Esophagus muscularis mucosa (tissue), 4 donors: ENCODE results near the gene FMN1. TPM values are rescaled to one million over a fixed set of nuclear protein-coding genes. Genes with fewer than 3 reads are reported as not detected.

Source experiments
- DNase-seq: peaks from one replicate; pipeline ENCODE4 v3.0.0-alpha.2; 2017; ENCODE audit errors: extremely low spot score
- H3K27ac ChIP-seq, 4 donors: fragments of 200-600 bp; sonication (generic); replicated peaks in 1 of 4; 1 replicate in 3 of 4; 2 replicates in 1 of 4; pipeline ENCODE4 v1.5.1; 2016 to 2019; ENCODE audit warnings: mild to moderate bottlenecking in 1 of 4
- H3K27me3 ChIP-seq, 4 donors: fragments of 200-600 bp; sonication (generic); one replicate each; pipeline versions ENCODE4 v1.5.1 to v1.6.0; 2016 to 2019
- H3K36me3 ChIP-seq, 4 donors: fragments of 200-600 bp; sonication (generic); one replicate each; pipeline ENCODE4 v1.5.1; 2016 to 2019
- H3K4me1 ChIP-seq, 4 donors: fragments of 200-600 bp; sonication (generic); one replicate each; pipeline ENCODE4 v1.5.1; 2016 to 2019
- H3K4me3 ChIP-seq, 4 donors: fragments of 200-600 bp; sonication (generic); 1 replicate in 2 of 4; 2 replicates in 2 of 4; pipeline ENCODE4 v1.5.1; 2016 to 2019; ENCODE audit warnings: mild to moderate bottlenecking in 4 of 4, moderate library complexity in 1 of 4
- H3K9me3 ChIP-seq, 4 donors: fragments of 200-600 bp; sonication (generic); 1 replicate in 3 of 4; 2 replicates in 1 of 4; pipeline ENCODE4 v1.5.1; 2016 to 2019
- CTCF ChIP-seq, 3 experiments: fragments of 200-600 bp in 2 of 3; fragments of 450-650 bp in 1 of 3; sonication (generic) in 2 of 3; IDR thresholded peaks; one replicate each; pipeline ENCODE4 v1.5.1; 2017 to 2019; ENCODE audit warnings: antibody characterized with exemption in 3 of 3, mild to moderate bottlenecking in 2 of 3, moderate library complexity in 1 of 3
- EP300 ChIP-seq: sonication (generic); formaldehyde crosslinking; IDR thresholded peaks from one replicate; pipeline ENCODE4 v1.6.1; 2017; ENCODE audit warnings: antibody characterized with exemption
- POLR2A ChIP-seq: fragments of 450-650 bp; IDR thresholded peaks from one replicate; pipeline ENCODE4 v1.6.1; 2017; ENCODE audit warnings: antibody characterized with exemption, moderate library complexity, mild to moderate bottlenecking, low read depth
- POLR2AphosphoS5 ChIP-seq, 2 donors: sonication (generic); formaldehyde crosslinking; IDR thresholded peaks; one replicate each; pipeline ENCODE4 v1.6.1; 2017; ENCODE audit warnings: antibody characterized with exemption in 2 of 2
- WGBS: methylation state at CpG from one replicate; pipeline ENCODE4 v1.1.5; 2018; 5-methylcytosine and 5-hydroxymethylcytosine counted together
- intact Hi-C: fragments of 100-400 bp; cut with DNase I; formaldehyde crosslinking; loops from one replicate; pipeline ENCODE4 v1.15.1; 2023
- total RNA-seq, 4 donors: library from RNA; depleted of rRNA; stranded (reverse); fragments of >200 nt; gene quantifications; one replicate each; pipeline versions ENCODE4 v1.1.0 to v1.2.1, GENCODE V29; 2016

FMN1 gene
- total RNA-seq, 4 donors from 2014 or later, result 4.8 to 12.5 (median 8.6) TPM

- intact Hi-C loops, result no loop called here
- Histone ChIP-seq H3K27me3 (no peaks in the 10 kb centered on the region), H3K27ac (no peak overlapping the region), H3K9me3 (no peaks in the 10 kb centered on the region), H3K4me1 (no peaks in the 10 kb centered on the region), H3K36me3 (no peaks in the 10 kb centered on the region), H3K4me3 (no peak overlapping the region)
- no peak for TF ChIP-seq POLR2A
- TF ChIP-seq EP300, result no peak
- TF ChIP-seq CTCF (IDR thresholded peaks at IDR 0.05), result peak in 1 of 3 experiments; percentile 35
- no peak for TF ChIP-seq POLR2AphosphoS5 (IDR thresholded peaks at IDR 0.05)
- 94% methylated on average over 3 of the region's 3 CpGs for WGBS
- peak; percentile 8 for DNase-seq
These were observed 21.7 kb upstream of the FMN1 start for GRCh38 chr15:33215941-33216872.

GRCh38 chr15:33211176-33211808 lies 16.8 kb upstream of the FMN1 start:
- 59% methylated on average over 3 of the region's 3 CpGs for WGBS
- intact Hi-C loops, result no loop called here

GRCh38 chr15:33209575-33210481 lies 15.3 kb upstream of the FMN1 start:
- intact Hi-C loops, result no loop called here
- no peak for TF ChIP-seq CTCF (IDR thresholded peaks at IDR 0.05)
- TF ChIP-seq POLR2AphosphoS5 (IDR thresholded peaks at IDR 0.05), result no peak
- TF ChIP-seq EP300, result no peak
- no peak for TF ChIP-seq POLR2A
- no peak for DNase-seq
- H3K27me3 ChIP-seq, result no peaks in the 10 kb centered on the region
- no peaks in the 10 kb centered on the region for H3K4me1 ChIP-seq
- no peaks in the 10 kb centered on the region for H3K36me3 ChIP-seq
- H3K4me3 ChIP-seq, result no peak overlapping the region
- no peaks in the 10 kb centered on the region for H3K9me3 ChIP-seq
- no peak overlapping the region for H3K27ac ChIP-seq
- WGBS, result 69% methylated on average over 2 of the region's 2 CpGs

More at GRCh38 chr15:33211176-33211808, 16.8 kb upstream of the FMN1 start:
- H3K9me3 ChIP-seq, result no peaks in the 10 kb centered on the region
- no peaks in the 10 kb centered on the region for H3K36me3 ChIP-seq
- no peak overlapping the region for H3K4me3 ChIP-seq
- DNase-seq, result no peak
- H3K27ac ChIP-seq, result no peak overlapping the region
- TF ChIP-seq EP300 (no peak), POLR2AphosphoS5 (IDR thresholded peaks at IDR 0.05) (no peak), CTCF (IDR thresholded peaks at IDR 0.05) (no peak), POLR2A (no peak)
- no peaks in the 10 kb centered on the region for H3K4me1 ChIP-seq
- no peaks in the 10 kb centered on the region for H3K27me3 ChIP-seq

GRCh38 chr15:33207646-33208045 lies 13.1 kb upstream of the FMN1 start:
- H3K27me3 ChIP-seq, result no peaks in the 10 kb centered on the region
- WGBS, result 82% methylated on average over 4 of the region's 4 CpGs
- intact Hi-C loops, result no loop called here
- H3K4me1 ChIP-seq, result no peaks in the 10 kb centered on the region
- no peaks in the 10 kb centered on the region for H3K9me3 ChIP-seq
- no peak overlapping the region for H3K27ac ChIP-seq
- DNase-seq, result no peak
- TF ChIP-seq POLR2A (no peak), EP300 (no peak), CTCF (IDR thresholded peaks at IDR 0.05) (no peak), POLR2AphosphoS5 (IDR thresholded peaks at IDR 0.05) (no peak)
- no peak overlapping the region for H3K4me3 ChIP-seq
- no peaks in the 10 kb centered on the region for H3K36me3 ChIP-seq
